ENCODE measurements around the gene ZNF318. TPM values are rescaled to one million over a fixed set of nuclear protein-coding genes. Genes with fewer than 3 reads are reported as not detected.

Gene ZNF318, protein sequence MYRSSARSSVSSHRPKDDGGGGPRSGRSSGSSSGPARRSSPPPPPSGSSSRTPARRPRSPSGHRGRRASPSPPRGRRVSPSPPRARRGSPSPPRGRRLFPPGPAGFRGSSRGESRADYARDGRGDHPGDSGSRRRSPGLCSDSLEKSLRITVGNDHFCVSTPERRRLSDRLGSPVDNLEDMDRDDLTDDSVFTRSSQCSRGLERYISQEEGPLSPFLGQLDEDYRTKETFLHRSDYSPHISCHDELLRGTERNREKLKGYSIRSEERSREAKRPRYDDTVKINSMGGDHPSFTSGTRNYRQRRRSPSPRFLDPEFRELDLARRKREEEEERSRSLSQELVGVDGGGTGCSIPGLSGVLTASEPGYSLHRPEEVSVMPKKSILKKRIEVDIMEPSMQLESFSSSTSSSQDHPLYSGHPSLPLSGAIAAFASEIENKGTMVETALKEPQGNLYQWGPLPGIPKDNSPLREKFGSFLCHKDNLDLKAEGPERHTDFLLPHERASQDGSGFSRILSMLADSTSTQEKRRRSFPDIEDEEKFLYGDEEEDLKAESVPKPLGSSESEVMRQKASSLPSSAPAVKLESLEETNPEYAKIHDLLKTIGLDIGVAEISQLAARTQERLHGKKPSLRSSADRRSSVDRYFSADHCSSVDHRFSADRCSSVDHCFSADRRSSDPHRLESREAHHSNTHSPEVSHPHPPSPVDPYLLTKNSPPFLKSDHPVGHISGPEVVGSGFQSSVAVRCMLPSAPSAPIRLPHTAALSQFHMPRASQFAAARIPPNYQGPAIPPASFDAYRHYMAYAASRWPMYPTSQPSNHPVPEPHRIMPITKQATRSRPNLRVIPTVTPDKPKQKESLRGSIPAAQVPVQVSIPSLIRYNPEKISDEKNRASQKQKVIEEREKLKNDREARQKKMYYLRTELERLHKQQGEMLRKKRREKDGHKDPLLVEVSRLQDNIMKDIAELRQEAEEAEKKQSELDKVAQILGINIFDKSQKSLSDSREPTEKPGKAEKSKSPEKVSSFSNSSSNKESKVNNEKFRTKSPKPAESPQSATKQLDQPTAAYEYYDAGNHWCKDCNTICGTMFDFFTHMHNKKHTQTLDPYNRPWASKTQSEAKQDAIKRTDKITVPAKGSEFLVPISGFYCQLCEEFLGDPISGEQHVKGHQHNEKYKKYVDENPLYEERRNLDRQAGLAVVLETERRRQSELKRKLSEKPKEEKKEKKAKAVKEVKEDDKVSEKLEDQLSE (N-terminal part only)
- total RNA-seq, result 3.4 and 8.2 TPM in 2 replicates

DNA sequence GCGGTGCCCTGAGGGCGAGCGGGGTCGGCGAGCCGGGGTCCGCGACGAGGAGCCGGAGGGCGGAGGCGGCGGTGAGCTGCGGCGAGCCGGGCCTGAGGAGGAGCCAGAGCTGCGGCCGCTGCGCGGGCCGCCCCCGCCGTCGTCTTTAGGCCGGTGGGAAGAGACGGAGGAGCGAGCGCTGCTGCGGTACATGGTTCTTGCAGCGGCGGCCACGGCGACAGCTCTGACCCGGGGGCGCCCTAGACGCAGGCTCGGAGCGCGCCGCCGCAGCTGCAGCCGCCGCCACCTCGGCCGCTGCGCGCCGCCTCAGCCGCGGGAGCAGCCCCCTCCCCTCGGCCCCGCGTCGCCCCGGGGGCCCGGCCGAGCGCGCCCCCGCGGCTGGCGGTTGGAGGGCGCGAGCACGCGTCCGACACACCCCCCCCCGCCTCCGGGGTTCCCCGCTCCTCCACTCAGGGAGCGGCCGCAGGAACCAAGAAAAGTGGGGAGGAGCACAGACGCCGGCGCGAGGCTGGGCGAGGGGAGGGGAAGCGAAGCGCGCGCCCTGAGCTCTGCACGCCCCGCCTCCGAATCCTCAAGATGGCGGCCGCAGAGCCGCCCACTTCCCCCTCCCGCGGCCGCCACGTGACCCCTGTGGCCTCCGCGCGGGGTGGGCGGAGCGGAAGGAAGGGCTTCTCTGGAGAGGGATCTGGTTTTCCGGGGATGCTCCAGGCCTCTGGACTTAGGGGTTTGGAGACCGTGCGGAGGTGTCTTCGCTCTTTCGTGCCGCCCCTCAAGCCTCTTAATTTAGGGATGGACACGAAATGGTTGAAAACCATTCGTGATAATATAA is at the start of gene ZNF318:
TSS of gene ZNF318 (minus strand) at position 474 of the 829 bp plus-strand sequence. CDS start at position 192, 282 bp downstream.

DNA sequence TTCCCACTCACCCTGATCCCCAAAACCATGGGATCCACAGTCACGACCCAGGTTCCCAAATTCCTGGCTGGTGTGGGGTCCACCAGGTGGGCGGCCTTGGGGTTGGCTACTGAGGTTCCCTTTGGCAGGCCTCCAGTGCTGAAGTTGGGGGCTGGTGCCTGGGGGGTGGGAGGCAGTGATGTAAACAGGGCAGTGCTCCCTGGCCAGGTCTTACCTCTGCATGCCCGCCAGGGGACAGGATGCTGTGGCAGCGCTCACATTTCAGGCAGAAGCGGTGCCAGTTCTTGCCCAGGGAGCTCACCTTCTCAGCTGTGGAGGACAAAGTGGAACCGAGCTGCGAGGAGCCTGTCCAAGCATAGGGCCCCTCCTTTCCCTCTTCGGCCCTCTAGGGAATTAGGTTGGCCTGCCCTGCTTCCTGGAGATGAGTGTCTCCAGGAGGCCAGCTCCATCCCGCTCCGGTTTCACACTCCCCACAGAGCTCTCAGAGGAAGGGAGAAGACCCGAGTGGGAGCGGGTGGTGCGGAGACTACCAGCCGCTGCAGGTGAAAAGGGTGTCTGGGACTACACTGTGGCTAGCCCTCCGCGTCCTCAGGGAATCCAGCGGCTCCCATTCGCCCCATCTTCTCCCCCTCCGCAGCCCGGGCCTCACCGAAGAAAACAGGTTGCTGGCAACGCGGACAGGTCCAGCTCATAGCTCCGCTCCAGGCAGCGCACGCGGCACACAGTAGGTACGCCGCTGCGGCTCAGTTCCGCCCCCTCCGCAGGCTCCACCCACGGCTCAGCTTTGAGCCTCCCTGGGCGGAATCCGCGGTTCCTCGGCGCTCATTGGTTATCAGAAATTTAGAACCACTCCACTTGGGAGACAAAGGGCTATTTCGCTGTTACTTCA is 61.1 kb downstream of the ZNF318 start, which contains the start of gene CRIP3:
TSS of gene CRIP3 (minus strand) at position 726 of the 889 bp plus-strand sequence. CDS start at position 692, 34 bp downstream.

DNA sequence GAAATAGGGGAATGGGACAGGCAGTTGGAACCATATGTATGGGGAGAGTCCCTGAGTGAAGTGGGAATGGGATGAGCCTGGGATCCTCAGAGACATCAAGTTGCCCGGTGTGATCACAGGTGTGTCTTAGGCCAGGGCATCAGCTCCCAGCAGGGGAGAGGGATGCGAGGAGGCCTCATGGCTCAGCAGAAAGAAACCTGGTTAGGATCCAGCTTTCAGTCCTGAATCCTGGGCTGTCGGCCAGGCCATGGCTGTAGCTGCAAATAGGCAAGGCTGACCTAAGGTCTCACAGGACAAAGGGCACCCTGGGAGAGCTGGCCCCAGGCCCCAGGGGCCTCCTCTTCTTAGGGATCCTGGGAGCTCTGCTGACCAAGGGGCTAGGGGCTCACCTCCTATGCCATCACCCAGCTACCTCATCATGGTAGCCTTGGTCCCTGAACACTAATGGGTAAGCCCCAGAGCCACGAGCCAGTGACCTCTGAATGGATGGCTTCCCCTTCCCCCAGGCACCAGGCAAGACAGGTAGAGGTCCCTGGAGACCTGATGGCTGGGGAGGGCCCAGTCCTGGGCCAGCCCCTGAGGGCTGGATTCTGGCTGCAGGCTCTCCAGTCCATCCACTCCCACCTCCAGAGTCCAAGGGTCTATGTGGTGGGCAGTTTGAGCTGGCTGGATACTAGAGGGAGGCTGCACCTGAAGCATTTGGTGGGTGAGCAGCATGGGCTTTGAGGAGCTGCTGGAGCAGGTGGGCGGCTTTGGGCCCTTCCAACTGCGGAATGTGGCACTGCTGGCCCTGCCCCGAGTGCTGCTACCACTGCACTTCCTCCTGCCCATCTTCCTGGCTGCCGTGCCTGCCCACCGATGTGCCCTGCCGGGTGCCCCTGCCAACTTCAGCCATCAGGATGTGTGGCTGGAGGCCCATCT is 71.5 kb downstream of the ZNF318 start, which contains the start of gene SLC22A7:
TSS of gene SLC22A7 (plus strand) at position 617 of the 921 bp plus-strand sequence. CDS start at position 716, 99 bp downstream.

Other genes with a start within 250 kb of the ZNF318 start
- 10.2 and 16.6 TPM in 2 replicates for gene SRF, start 198.4 kb downstream of the ZNF318 start, total RNA-seq
- 20.1 and 40.0 TPM in 2 replicates for gene CUL9, start 187.5 kb downstream of the ZNF318 start, total RNA-seq
- 25.9 and 36.3 TPM in 2 replicates for gene DNPH1, start 140.2 kb downstream of the ZNF318 start, total RNA-seq
- gene TTBK1, start 126.2 kb downstream of the ZNF318 start, total RNA-seq, result under 0.01 and 0.06 TPM in 2 replicates
- not detected in 2 replicates for gene SLC22A7, start 71.4 kb downstream of the ZNF318 start, total RNA-seq
- gene CRIP3, start 60.8 kb downstream of the ZNF318 start, total RNA-seq, result 0.19 TPM in 1 of 2 replicates, not detected in the other
- gene ABCC10, start 57.9 kb upstream of the ZNF318 start, total RNA-seq, result 12.8 and 30.3 TPM in 2 replicates
- gene DLK2, start 85.9 kb upstream of the ZNF318 start, total RNA-seq, result 0.16 and 1.1 TPM in 2 replicates
- gene TJAP1, start 107.9 kb upstream of the ZNF318 start, total RNA-seq, result 6.8 and 13.7 TPM in 2 replicates
- gene LRRC73, start 140.7 kb upstream of the ZNF318 start, total RNA-seq, result under 0.01 and 0.06 TPM in 2 replicates
- 86.9 and 201 TPM in 2 replicates for gene YIPF3, start 147.3 kb upstream of the ZNF318 start, total RNA-seq
- 24.6 and 36.4 TPM in 2 replicates for gene POLR1C, start 147.4 kb upstream of the ZNF318 start, total RNA-seq
- 15.2 and 39.9 TPM in 2 replicates for gene XPO5, start 206.4 kb upstream of the ZNF318 start, total RNA-seq
- 16.7 and 26.6 TPM in 2 replicates for gene POLH, start 206.5 kb upstream of the ZNF318 start, total RNA-seq